HCT116 (cell line): ENCODE measurements around the gene POFUT2. TPM values are rescaled to one million over a fixed set of nuclear protein-coding genes. Genes with fewer than 3 reads are reported as not detected.

ENCODE experiments used
- ATAC-seq: fragments of 200-7000 bp; cut with Tn5 transposase; 2 replicates; pipeline ENCODE4 v1.9.1; 2020; ENCODE audit warnings: mild to moderate bottlenecking, moderate library complexity
- BruUV-seq: library from RNA; stranded (reverse); fragments of 400-500 nt; replicated peaks from 2 replicates; lab custom pipeline; 2021; lab: Mats Ljungman, UMichigan
- CTCF ChIA-PET: fragments of 300-600 bp; sonication (Branson Sonifier 250); formaldehyde crosslinking; loops from one replicate; lab custom pipeline; 2021; ENCODE audit warnings: antibody characterized with exemption; lab: Charles Lee
- POLR2A ChIA-PET: fragments of 300-600, 350-600 bp; sonication (Branson Sonifier 250); formaldehyde crosslinking; loops from one replicate; lab custom pipeline; 2021; ENCODE audit warnings: antibody characterized with exemption; lab: Charles Lee
- RAD21 ChIA-PET, 2 experiments: fragments of 300-600 bp; sonication (Branson Sonifier 250); formaldehyde crosslinking; loops; one replicate each; lab custom pipeline; 2023; ENCODE audit warnings: low total read pairs in 2 of 2; ENCODE audit not compliant: uncharacterized antibody in 2 of 2, unreplicated experiment in 2 of 2, low non-redundant PET in 1 of 2; lab: Charles Lee
- DNase-seq: peaks from one replicate; pipeline ENCODE4 v3.0.0-alpha.2; 2010; ENCODE audit warnings: low read depth, low spot score
- H2AFZ ChIP-seq: fragments of 200-600 bp; shearing (Covaris generic), sonication (generic); 2 replicates; pipeline ENCODE4 v1.6.1; 2017; ENCODE audit warnings: low read depth, mixed run types, mixed read lengths, antibody characterized with exemption, low read length; ENCODE audit not compliant: poor library complexity, severe bottlenecking
- H3K27ac ChIP-seq: 2 replicates; pipeline ENCODE4 v1.5.1; 2012; ENCODE audit warnings: low read depth, low read length
- H3K27me3 ChIP-seq: fragments of 200-600 bp; sonication (generic); 2 replicates; pipeline ENCODE4 v1.6.1; 2016; ENCODE audit warnings: mixed run types, low read length, mixed read lengths; ENCODE audit not compliant: insufficient read depth
- H3K36me3 ChIP-seq, 2 experiments: fragments of 200-500 bp in 1 of 2; fragments of 200-600 bp in 1 of 2; sonication (Bioruptor generic) in 1 of 2; sonication (generic) in 1 of 2; 2 replicates each; pipeline versions ENCODE4 v1.5.1 to v1.6.1; 2014 to 2016; ENCODE audit warnings: low read length in 2 of 2, inconsistent platforms in 1 of 2, mixed read lengths in 1 of 2, mixed run types in 1 of 2; ENCODE audit not compliant: insufficient read depth in 2 of 2, control insufficient read depth in 1 of 2
- H3K4me1 ChIP-seq, 2 experiments: fragments of 200-600 bp in 1 of 2; sonication (generic) in 1 of 2; 2 replicates each; pipeline versions ENCODE4 v1.5.1 to v1.6.1; 2012 to 2017; ENCODE audit warnings: low read length in 2 of 2, inconsistent platforms in 1 of 2, mild to moderate bottlenecking in 1 of 2, mixed read lengths in 1 of 2, mixed run types in 1 of 2, moderate library complexity in 1 of 2; ENCODE audit not compliant: insufficient read depth in 2 of 2, control insufficient read depth in 1 of 2
- H3K4me2 ChIP-seq: fragments of 200-600 bp; sonication (generic); 2 replicates; pipeline ENCODE4 v1.6.1; 2017; ENCODE audit warnings: mixed run types, low read length, mixed read lengths
- H3K4me3 ChIP-seq, 2 experiments: fragments of 200-600 bp in 1 of 2; sonication (generic) in 1 of 2; replicated peaks in 1 of 2; 2 replicates each; pipeline ENCODE4 v1.5.1; 2011 to 2016; ENCODE audit warnings: low read length in 2 of 2, control low read depth in 1 of 2, low read depth in 1 of 2, mild to moderate bottlenecking in 1 of 2, mixed read lengths in 1 of 2, mixed run types in 1 of 2
- H3K79me2 ChIP-seq: fragments of 200-600 bp; sonication (generic); 2 replicates; pipeline ENCODE4 v1.6.1; 2017; ENCODE audit warnings: mild to moderate bottlenecking, mixed run types, low read length, moderate library complexity, mixed read lengths; ENCODE audit not compliant: insufficient read depth
- H3K9ac ChIP-seq: fragments of 200-600 bp; sonication (generic); 2 replicates; pipeline ENCODE4 v1.6.1; 2016; ENCODE audit warnings: low read length, mixed read lengths
- H3K9me2 ChIP-seq: fragments of 200-600 bp; sonication (generic), shearing (Covaris generic); 2 replicates; pipeline ENCODE4 v1.6.1; 2017; ENCODE audit warnings: mixed run types, mild to moderate bottlenecking, moderate library complexity; ENCODE audit not compliant: insufficient read depth
- H3K9me3 ChIP-seq, 2 experiments: fragments of 200-500 bp in 1 of 2; fragments of 200-600 bp in 1 of 2; sonication (Bioruptor generic) in 1 of 2; sonication (generic) in 1 of 2; 2 replicates each; pipeline ENCODE4 v1.6.1; 2014 to 2017; ENCODE audit warnings: low read length in 2 of 2, mixed read lengths in 2 of 2, inconsistent platforms in 1 of 2, low read depth in 1 of 2, mild to moderate bottlenecking in 1 of 2, mixed run types in 1 of 2, moderate library complexity in 1 of 2; ENCODE audit not compliant: control insufficient read depth in 1 of 2, insufficient read depth in 1 of 2
- H4K20me1 ChIP-seq: fragments of 200-600 bp; sonication (generic), shearing (Covaris generic); 2 replicates; pipeline ENCODE4 v1.6.1; 2017; ENCODE audit warnings: mixed run types, mild to moderate bottlenecking, moderate library complexity; ENCODE audit not compliant: insufficient read depth
- CBX3 ChIP-seq: IDR thresholded peaks from 2 replicates; pipeline ENCODE4 v1.6.1; 2012; ENCODE audit warnings: low read depth
- CEBPB ChIP-seq: IDR thresholded peaks from 2 replicates; pipeline ENCODE4 v1.6.1; 2012; ENCODE audit warnings: low read depth
- EZH2phosphoT487 ChIP-seq: fragments of 200-600 bp; IDR thresholded peaks from 2 replicates; pipeline ENCODE4 v1.6.1; 2018; ENCODE audit warnings: antibody characterized with exemption, borderline replicate concordance
- JUND ChIP-seq: IDR thresholded peaks from 2 replicates; pipeline ENCODE4 v1.6.1; 2012
- MAX ChIP-seq: IDR thresholded peaks from 2 replicates; pipeline ENCODE4 v1.6.1; 2012
- YY1 ChIP-seq: IDR thresholded peaks from 2 replicates; pipeline ENCODE4 v1.6.1; 2011; ENCODE audit warnings: low read length, low read depth, moderate library complexity, mild to moderate bottlenecking; ENCODE audit not compliant: insufficient replicate concordance; ENCODE audit errors: extremely low read depth
- ZFX ChIP-seq: fragments of 450-650 bp; IDR thresholded peaks from 2 replicates; pipeline ENCODE4 v1.6.1; 2017
- intact Hi-C: fragments of 100-400 bp; cut with micrococcal nuclease; formaldehyde crosslinking; loops from 2 replicates; pipeline ENCODE4 v1.10.0; 2022
- total RNA-seq: library from RNA; stranded (reverse); gene quantifications from one replicate; pipeline ENCODE4 v1.2.1, GENCODE V29; 2021; ENCODE audit not compliant: unreplicated experiment
- TF ChIP-seq, protein P1 (sequence below): IDR thresholded peaks from 2 replicates; pipeline ENCODE4 v1.6.1; 2011; ENCODE audit warnings: mild to moderate bottlenecking, low read length, moderate library complexity; ENCODE audit not compliant: insufficient replicate concordance; ENCODE audit errors: extremely low read depth
- TF ChIP-seq, protein P2 (sequence below): IDR thresholded peaks from 2 replicates; pipeline ENCODE4 v1.6.1; 2012

The POFUT2 gene
- total RNA-seq, 1 experiment from 2014 or later: 20.5 TPM

- ATAC-seq (no peak), DNase-seq (no peak)
- CTCF ChIA-PET: no interaction called here
- peaks cover 0 to 2% of the 10 kb centered on the region in 2 experiments; a peak in 2 of 4 replicates for H3K4me1 ChIP-seq
- POLR2A ChIA-PET: no interaction called here
- no peaks in the 10 kb centered on the region for H3K9me2 ChIP-seq
- TF ChIP-seq YY1 (no peak), MAX (no peak)
- no peak overlapping the region for H3K9ac ChIP-seq
- no peak overlapping the region for H3K4me2 ChIP-seq
- no TSS peak for BruUV-seq
- H3K27me3 ChIP-seq: no peaks in the 10 kb centered on the region; the same call in 1 of the 2 replicates
- no peaks in the 10 kb centered on the region for H3K79me2 ChIP-seq
- H3K4me3 ChIP-seq: no peak overlapping the region
- H2AFZ ChIP-seq: no peak overlapping the region
- H3K27ac ChIP-seq: no peak overlapping the region
- RAD21 ChIA-PET: no interaction called here
- H4K20me1 ChIP-seq: no peaks in the 10 kb centered on the region
- H3K36me3 ChIP-seq: no peaks in the 10 kb centered on the region
- H3K9me3 ChIP-seq: peaks cover 0 to 3% of the 10 kb centered on the region in 2 experiments; a peak in 1 of 4 replicates
- intact Hi-C loops: no loop called here
Measured at GRCh38 chr21:45234127-45234526, 53.6 kb downstream of the POFUT2 start.

GRCh38 chr21:45231705-45232104 lies 56.0 kb downstream of the POFUT2 start:
- Histone ChIP-seq H3K9me3 (no peaks in the 10 kb centered on the region), H3K4me3 (no peak overlapping the region), H3K4me2 (no peak overlapping the region), H4K20me1 (no peaks in the 10 kb centered on the region), H3K9me2 (no peaks in the 10 kb centered on the region), H3K4me1 (peaks cover 20 to 21% of the 10 kb centered on the region in 2 experiments), H2AFZ (no peak overlapping the region), H3K9ac (no peak overlapping the region), H3K27me3 (no peaks in the 10 kb centered on the region; the same call in 1 of the 2 replicates), H3K36me3 (no peaks in the 10 kb centered on the region)
- no peak for ATAC-seq
- no peak for DNase-seq
- intact Hi-C loops: no loop called here
- no TSS peak for BruUV-seq
- ChIA-PET RAD21 (no interaction called here), CTCF (no interaction called here)
- no peak for TF ChIP-seq JUND
- TF ChIP-seq, protein P1, sequence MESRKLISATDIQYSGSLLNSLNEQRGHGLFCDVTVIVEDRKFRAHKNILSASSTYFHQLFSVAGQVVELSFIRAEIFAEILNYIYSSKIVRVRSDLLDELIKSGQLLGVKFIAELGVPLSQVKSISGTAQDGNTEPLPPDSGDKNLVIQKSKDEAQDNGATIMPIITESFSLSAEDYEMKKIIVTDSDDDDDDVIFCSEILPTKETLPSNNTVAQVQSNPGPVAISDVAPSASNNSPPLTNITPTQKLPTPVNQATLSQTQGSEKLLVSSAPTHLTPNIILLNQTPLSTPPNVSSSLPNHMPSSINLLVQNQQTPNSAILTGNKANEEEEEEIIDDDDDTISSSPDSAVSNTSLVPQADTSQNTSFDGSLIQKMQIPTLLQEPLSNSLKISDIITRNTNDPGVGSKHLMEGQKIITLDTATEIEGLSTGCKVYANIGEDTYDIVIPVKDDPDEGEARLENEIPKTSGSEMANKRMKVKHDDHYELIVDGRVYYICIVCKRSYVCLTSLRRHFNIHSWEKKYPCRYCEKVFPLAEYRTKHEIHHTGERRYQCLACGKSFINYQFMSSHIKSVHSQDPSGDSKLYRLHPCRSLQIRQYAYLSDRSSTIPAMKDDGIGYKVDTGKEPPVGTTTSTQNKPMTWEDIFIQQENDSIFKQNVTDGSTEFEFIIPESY: no peak
- TF ChIP-seq CBX3: no peak
- no peak for TF ChIP-seq EZH2phosphoT487
- TF ChIP-seq, protein P2, sequence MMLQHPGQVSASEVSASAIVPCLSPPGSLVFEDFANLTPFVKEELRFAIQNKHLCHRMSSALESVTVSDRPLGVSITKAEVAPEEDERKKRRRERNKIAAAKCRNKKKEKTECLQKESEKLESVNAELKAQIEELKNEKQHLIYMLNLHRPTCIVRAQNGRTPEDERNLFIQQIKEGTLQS: no peak
- no peak for TF ChIP-seq CEBPB
- no peak for TF ChIP-seq ZFX
- TF ChIP-seq, all 23 proteins: peak for 0
- H3K27ac ChIP-seq: no peak overlapping the region
- POLR2A ChIA-PET: no interaction called here
- H3K79me2 ChIP-seq: no peaks in the 10 kb centered on the region
